ENCODE measurements around the gene TCF4.
A peak's percentile ranks its signal among the peaks of the same experiment; 100 is the strongest.

The TCF4 gene

DNA sequence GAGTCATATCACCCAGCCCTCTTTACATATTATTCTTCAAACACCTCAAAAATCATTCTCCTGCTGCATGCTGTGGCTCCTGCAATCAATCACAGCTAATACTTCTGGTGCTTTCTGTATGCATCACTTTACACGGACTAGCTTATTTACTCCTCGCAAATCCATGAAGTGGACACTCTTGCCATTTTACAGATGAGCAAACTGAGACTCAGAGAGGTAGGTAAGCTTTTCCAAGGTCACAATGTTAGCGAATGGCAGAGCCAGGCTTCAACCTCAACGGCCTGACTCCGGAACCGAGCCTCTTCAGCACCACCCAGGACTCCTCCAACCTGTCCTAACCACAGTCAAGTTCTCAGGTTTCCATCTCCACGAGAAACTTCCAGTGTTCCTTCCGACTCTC lies 36.8 kb downstream of the TCF4 start:
- DNase-seq: no peak
- in situ Hi-C loops (cut with MboI; ENCODE audit: low pct_unique_long_range_greater_than_20kb, low sequenced_read_pairs): no loop called here

- DNase-seq: no peak
- in situ Hi-C loops (cut with MboI; ENCODE audit: low pct_unique_long_range_greater_than_20kb, low sequenced_read_pairs): no loop called here
Measured at GRCh38 chr18:55550471-55550870, 37.5 kb downstream of the TCF4 start.

GRCh38 chr18:55549474-55550104 lies 38.4 kb downstream of the TCF4 start:
- no peak for DNase-seq
- in situ Hi-C loops (cut with MboI; ENCODE audit: low pct_unique_long_range_greater_than_20kb, low sequenced_read_pairs): no loop called here

DNA sequence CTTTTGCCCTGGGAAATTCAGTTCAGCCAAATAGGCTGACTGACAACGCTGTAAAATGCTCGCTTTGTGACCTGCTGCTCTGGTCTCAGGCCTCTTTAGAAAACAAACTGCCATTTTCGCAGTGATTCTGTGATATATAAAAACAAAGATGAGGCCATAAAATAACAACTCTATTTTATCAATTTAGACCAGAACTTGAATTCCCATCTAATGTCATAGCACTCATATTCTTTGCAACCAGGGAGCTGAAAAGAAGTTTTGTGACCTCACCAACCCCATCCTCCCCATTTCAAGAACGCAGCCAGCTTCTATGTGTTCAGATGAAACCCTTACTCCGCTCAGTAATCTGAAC lies 40.3 kb downstream of the TCF4 start:
- DNase-seq: no peak
- in situ Hi-C loops (cut with MboI; ENCODE audit: low pct_unique_long_range_greater_than_20kb, low sequenced_read_pairs): no loop called here

- in situ Hi-C loops (cut with MboI; ENCODE audit: low pct_unique_long_range_greater_than_20kb, low sequenced_read_pairs): no loop called here
- DNase-seq: no peak
Measured at GRCh38 chr18:55546851-55547704, 40.9 kb downstream of the TCF4 start.

DNA sequence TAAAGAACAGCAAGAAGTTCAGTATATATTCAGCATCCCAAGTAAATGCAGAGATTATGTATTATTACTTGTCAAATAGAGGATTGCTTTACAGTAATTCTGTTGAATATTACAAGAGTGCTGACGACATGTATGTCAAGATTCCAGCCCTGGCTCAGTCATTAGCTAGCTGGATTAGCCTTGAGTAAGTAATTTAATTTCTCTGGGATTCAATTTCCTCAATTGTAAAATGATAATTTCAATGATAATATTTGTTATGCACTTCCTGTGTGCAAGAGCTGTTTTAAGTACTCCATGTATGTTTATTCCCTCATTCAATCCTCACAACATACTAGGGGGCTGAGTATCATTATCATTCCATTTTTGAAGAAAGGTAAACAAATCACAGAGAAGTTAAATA lies 44.0 kb downstream of the TCF4 start:
- in situ Hi-C loops (cut with MboI; ENCODE audit: low pct_unique_long_range_greater_than_20kb, low sequenced_read_pairs): no loop called here
- no peak for DNase-seq

GRCh38 chr18:55543130-55543704 lies 44.8 kb downstream of the TCF4 start:
- DNase-seq: no peak
- in situ Hi-C loops (cut with MboI; ENCODE audit: low pct_unique_long_range_greater_than_20kb, low sequenced_read_pairs): no loop called here

GRCh38 chr18:55541571-55541970 lies 46.4 kb downstream of the TCF4 start:
- no peak for DNase-seq
- in situ Hi-C loops (cut with MboI; ENCODE audit: low pct_unique_long_range_greater_than_20kb, low sequenced_read_pairs): no loop called here

GRCh38 chr18:55539240-55539639 lies 48.8 kb downstream of the TCF4 start:
- in situ Hi-C loops (cut with MboI; ENCODE audit: low pct_unique_long_range_greater_than_20kb, low sequenced_read_pairs): no loop called here
- no peak for DNase-seq

GRCh38 chr18:55534996-55535395 lies 53.0 kb downstream of the TCF4 start:
- no peak for DNase-seq
- in situ Hi-C loops (cut with MboI; ENCODE audit: low pct_unique_long_range_greater_than_20kb, low sequenced_read_pairs): no loop called here

- no peak for DNase-seq
Measured at GRCh38 chr18:55534547-55534946, 53.4 kb downstream of the TCF4 start.

DNA sequence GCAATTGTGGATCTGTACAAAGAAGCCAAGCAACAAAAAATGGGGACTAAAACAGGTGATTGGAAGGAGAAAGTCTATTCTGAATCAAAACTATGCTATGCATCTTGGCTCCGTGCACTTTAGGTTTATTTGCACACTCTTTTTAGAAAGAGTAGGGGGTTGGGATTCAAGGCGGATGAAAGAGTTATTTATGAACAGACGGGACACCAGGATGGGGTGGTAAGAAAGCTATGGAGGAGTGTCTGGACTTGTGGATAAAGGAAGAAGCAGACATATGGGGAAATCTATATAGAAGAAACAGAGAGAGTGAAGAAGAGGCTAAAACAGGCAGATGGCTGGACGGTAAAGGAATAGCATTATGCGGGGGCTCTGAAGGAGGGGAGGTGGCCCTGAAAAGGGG lies 57.8 kb downstream of the TCF4 start:
- DNase-seq: no peak
- in situ Hi-C loops (cut with MboI; ENCODE audit: low pct_unique_long_range_greater_than_20kb, low sequenced_read_pairs): no loop called here

More at GRCh38 chr18:55534547-55534946, 53.4 kb downstream of the TCF4 start:
- in situ Hi-C loops (cut with MboI; ENCODE audit: low pct_unique_long_range_greater_than_20kb, low sequenced_read_pairs): no loop called here

DNA sequence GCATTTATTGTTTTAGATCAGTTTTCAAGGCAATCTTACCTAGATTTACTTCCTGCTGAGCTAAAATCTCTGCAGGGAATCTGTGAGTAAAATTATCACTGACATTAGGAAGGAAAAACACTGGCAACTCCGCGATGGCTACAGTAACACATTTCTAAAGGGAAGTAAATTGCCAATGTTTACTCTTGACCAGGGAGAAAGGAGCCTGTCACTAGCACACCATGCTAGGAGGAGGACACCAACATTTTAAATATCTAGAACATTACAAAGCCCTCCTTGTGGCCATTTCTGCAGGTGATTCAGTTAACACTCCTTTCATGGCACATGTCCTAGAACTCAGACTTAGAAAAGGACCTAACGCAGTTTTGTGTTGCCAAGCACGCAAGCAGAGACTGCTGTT lies 58.4 kb downstream of the TCF4 start:
- in situ Hi-C loops (cut with MboI; ENCODE audit: low pct_unique_long_range_greater_than_20kb, low sequenced_read_pairs): no loop called here
- DNase-seq: no peak

- DNase-seq: no peak
- in situ Hi-C loops (cut with MboI; ENCODE audit: low pct_unique_long_range_greater_than_20kb, low sequenced_read_pairs): no loop called here
Measured at GRCh38 chr18:55525845-55526244, 62.1 kb downstream of the TCF4 start.

- DNase-seq: no peak
- in situ Hi-C loops (cut with MboI; ENCODE audit: low pct_unique_long_range_greater_than_20kb, low sequenced_read_pairs): no loop called here
Measured at GRCh38 chr18:55524353-55525073, 63.5 kb downstream of the TCF4 start.

DNA sequence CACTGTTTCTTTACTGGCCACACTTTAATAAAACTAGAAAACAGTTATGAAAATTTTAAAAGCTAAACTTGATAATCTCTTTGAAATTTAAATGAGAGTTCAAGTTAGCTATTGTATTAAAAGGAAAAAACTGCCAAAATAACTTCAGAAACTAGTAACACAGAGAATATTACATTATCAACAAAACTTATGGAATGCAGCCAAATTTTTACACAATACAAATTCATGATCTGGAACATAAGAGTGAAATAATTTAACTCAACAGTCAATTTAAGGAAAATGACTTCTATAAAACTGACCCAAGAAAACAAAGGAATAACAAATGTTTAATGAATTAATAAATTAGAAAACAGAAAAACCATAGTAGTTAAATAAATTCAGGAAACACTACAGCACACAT lies 65.0 kb downstream of the TCF4 start:
- DNase-seq: no peak
- in situ Hi-C loops (cut with MboI; ENCODE audit: low pct_unique_long_range_greater_than_20kb, low sequenced_read_pairs): no loop called here

GRCh38 chr18:55522011-55522410 lies 66.0 kb downstream of the TCF4 start:
- peak; percentile 46 for DNase-seq
- in situ Hi-C loops (cut with MboI; ENCODE audit: low pct_unique_long_range_greater_than_20kb, low sequenced_read_pairs): no loop called here

DNA sequence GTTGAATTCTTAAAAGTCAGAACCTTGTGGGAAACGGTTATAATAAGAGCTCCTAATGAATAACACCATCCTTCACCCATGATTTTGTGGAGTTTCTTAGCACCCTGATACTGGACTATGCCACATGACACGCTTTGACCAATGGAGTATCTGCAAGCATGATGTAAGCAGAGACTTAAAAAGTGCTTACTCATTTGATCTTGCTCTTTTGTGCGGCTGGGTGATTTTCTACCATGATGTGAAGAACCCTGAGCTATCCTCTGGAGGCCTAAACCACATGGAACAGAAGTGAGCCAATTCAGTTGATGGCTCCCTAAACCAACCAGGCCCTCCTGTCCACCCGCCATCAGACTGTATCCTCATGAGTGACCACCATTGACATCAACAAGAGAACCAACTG lies 70.9 kb downstream of the TCF4 start:
- DNase-seq: no peak
- in situ Hi-C loops (cut with MboI; ENCODE audit: low pct_unique_long_range_greater_than_20kb, low sequenced_read_pairs): no loop called here

GRCh38 chr18:55515941-55516710 lies 71.9 kb downstream of the TCF4 start:
- DNase-seq: peak; percentile 4

More at GRCh38 chr18:55515941-55516710, 71.9 kb downstream of the TCF4 start:
- in situ Hi-C loops (cut with MboI; ENCODE audit: low pct_unique_long_range_greater_than_20kb, low sequenced_read_pairs): no loop called here

Data from KBM-7 (cell line).